GM15510 (cell line): Measurements from ENCODE around the gene ACBD7.

ENCODE experiments used
- POLR2A ChIP-seq: IDR thresholded peaks from 3 replicates; pipeline ENCODE4 v1.6.1; 2011; ENCODE audit warnings: borderline replicate concordance; ENCODE audit not compliant: insufficient read length; ENCODE audit errors: extremely low read depth

ACBD7 gene

DNA sequence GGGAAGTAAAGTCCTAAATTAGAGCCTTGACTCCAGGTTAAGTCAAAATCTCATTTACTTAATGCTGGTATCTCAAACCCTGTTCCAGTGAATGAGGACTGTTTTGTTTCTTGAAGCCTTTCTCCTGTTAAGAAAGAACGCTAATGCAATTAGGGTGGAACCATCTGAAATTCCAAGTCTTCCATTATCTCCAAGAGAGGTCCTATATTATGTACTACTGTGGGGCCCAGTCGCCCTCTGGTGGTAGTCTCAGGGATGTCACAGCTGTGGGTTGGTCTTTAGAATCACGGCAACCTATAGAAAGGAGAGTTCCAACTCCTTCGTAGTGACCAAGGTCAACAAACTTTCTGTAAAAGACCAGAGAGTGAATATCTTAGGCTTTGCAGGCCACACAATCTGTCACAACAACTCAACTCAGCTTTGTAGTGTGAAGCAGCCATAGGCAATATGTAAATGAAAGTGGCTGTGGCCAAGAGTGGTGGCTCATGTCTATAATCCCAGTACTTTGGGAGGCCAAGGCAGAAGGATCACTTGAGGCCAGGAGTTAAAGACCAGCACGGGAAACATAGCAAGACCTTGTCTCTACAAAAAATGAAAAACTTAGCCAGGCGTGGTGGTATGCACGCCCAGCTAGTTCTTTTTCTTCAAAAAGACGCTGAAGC is 17.9 kb upstream of the ACBD7 start:
- no peak for TF ChIP-seq POLR2A

DNA sequence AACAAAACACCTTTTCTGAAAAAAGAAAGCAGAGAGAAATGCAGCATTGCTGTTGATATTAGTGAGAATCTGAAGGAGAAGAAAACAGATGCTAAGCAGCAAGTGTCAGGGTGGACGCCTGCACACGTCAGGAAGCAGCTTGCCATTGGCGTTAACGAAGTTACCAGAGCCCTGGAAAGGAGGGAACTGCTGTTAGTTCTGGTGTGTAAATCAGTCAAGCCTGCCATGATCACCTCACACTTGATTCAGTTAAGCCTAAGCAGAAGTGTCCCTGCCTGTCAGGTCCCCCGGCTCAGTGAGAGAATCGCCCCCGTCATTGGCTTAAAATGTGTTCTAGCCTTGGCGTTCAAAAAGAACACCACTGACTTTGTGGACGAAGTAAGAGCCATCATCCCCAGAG is 14.9 kb upstream of the ACBD7 start:
- TF ChIP-seq POLR2A: no peak

DNA sequence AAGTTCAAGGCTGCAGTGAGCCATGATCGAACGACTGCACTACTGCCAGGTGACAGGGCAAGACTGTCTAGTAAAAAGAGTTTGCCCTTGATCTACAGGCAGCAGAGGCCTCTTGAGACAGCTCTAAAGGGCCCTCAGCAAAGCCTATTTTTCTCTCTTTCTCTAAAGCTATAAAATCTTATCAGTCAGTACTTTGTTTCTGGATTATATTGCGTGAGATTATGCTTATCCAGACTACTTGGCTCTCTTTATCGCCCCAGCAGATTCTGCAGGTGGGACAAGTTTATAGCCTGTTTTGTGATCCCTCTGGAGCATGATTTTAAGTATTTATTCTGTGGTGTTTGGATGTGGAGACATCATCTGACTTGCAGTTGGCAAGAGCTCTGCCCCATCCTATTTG is 11.3 kb upstream of the ACBD7 start:
- TF ChIP-seq POLR2A: no peak

DNA sequence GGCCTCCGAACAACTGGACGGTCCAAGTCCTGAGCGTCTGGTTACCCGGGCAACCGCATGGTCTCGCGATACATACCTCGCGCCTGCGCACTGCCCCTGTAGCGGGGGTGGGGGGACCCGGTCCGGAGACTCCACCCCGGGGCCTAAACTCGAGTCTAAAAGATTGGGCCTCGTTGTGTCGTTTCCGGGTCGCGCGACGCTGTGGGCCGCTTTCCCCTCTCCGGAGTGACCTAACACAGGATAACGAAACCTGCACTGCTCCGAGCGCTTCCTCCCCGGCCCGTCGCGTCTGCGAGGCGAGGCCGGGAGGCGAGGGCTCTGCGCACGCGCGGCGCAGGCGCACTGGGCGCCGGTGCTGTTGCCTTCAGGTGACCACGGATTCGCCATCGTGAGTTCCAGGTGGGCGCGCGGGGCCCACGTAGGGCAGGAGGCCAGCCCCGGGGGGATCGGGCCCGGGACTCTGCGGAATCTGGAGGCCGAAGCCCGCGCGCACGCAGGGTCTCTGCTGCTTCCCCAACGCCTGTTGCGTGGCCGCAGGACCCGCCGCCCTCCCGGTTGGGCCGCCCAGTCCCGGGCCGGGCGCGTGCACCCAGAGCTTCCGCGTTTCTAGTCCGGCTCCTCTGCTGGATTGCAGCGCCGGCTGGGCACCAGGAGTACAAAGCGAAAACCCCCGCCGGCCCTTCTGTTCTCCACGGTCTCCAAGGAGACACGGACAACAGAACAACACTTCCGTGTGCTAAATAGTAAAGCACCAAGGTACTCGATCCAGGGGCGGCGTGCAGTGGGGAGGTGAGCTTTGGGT is 8.6 kb upstream of the ACBD7 start, which contains the start of gene RPP38:
RPP38 (plus strand) TSS at position 345 of the 802 bp plus-strand sequence. CDS start 5,960 bp downstream, outside the sequence.
- peak; percentile 96 for TF ChIP-seq POLR2A

DNA sequence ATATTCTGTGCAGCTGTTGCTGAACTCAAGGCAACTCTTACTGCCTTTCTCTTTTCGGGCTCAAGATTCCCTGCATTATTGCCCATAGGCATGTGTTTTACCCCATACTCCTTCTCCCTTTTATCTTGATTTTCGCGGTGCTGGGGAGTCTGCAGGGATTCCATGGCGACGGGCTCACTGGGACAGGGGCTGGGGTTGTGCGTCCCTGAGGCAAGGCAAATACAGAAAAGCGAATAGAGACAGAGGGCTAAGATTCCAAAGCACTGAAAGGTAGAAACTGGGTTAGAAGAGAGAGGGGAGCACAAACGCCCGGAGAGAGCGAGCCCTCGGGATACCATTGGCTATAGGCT is 8.1 kb upstream of the ACBD7 start:
- TF ChIP-seq POLR2A: no peak

DNA sequence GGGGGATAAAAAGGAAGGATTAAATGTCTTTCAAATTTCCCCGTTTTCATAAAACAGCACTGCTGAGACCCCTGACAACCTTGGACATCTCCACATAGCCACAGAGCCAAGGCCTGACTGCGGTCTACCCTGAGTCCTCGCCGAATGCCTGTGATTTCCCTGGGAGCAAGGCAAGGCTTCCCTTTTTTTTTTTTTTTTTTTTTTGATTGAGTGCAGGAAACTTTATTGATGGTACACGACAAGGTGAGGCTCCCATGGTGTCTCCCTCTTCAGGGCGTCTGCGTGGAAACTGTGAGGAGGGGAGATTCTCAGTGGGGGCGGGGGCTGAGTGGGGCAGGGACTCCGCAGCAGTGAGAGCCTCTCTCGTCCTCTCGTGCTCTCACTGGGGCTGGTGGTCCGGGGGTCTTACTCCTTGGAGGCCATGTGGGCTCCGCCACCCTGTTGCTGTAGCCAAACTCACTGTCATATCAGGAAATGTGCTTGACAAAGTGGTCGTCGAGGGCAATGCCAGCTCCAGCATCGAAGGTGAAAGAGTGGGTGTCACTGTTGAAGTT is 4.4 kb upstream of the ACBD7 start:
- TF ChIP-seq POLR2A: no peak

DNA sequence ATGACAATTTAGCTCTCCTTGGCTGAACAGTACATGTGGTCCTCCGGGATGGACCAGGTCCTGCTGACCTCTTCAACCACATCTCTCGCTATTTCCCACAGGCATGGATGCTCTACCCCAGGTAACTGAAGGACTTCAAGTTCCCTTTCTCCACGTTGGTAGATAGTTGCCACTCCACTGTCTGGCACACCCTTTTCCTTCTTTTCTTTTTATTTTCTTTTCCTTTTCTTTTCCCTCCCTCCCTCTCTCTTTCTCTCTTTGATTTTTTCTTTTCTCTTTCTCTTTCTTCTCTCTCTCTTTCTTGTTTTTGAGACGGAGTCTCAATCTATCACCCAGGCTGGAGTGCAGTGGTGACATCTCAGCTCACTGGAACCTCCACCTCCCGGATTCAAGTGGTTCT is 2.8 kb upstream of the ACBD7 start:
- no peak for TF ChIP-seq POLR2A

DNA sequence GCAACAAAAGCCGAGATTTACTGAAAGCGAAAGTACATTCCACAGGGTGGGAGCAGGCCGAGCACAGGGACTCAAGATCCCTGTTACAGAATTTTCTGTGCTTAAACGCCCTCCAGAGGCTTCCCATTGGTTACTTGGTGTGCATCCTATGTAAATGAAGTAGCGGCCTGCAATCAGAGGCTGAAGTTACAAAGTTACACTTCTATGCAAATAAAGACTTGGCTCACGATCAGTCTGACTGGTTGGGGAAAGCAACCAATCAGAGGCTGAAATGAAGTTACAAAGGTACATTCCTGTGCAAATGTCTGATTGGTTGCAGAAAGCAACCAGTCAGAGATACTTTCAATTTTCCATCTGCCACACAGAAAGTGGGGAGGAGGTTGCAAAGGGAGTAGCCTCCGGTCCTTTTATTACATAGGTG is 4.1 kb downstream of the ACBD7 start:
- no peak for TF ChIP-seq POLR2A

DNA sequence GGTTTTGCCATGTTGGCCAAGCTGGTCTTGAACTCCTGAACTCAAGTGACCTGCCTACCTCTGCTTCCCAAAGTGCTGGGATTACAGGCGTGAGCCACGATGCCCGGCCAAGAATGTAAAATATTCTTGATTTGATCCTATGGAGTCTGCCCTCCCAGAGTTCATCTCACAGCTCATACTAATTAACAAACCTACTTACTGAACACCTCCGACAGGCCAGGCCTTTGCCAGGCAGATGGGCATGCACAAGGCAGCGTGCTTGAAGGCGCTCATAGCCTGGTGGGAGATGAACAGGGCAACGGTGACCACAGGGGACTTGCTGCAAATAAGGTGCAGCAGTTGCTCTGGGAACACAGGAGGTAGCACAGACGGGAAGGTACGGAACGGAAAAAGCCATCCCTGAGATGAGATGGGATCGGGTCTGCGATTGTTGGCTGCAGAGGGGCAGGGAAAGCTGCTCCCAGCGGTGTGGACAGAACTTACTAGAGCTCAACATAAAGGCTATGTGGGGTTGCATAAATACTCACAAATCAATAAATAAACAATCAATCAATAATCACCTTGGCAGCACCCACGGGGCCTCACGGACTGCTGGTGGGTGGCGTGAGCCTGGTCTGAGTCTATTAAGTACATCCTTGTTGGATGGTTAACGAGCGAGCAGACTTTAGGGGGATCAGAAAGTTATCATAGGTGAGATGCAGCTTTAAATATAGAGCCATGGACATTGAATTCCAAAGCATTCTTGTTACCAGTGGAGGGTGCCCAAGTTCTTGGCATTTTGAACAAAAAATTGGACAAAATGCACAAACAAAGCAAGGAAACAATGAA is 4.7 kb downstream of the ACBD7 start:
- no peak for TF ChIP-seq POLR2A

DNA sequence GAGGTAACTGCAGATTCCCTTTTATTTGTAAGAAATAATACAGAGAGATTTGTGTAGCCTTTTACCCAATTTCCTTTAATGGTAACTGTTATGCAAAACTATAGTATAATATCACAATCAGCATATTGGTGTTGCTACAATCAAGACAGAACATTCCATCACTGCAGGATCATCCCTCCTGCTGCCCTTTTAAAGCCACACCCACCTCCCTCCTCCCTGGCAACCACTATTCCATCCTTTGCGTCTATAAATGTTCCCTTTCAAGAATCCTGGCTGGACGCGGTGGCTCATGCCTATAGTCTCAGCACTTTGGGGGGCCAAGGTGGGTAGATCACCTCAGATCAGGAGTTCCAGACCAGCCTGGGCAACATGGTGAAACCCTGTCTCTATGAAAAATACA is 13.2 kb downstream of the ACBD7 start:
- no peak for TF ChIP-seq POLR2A

DNA sequence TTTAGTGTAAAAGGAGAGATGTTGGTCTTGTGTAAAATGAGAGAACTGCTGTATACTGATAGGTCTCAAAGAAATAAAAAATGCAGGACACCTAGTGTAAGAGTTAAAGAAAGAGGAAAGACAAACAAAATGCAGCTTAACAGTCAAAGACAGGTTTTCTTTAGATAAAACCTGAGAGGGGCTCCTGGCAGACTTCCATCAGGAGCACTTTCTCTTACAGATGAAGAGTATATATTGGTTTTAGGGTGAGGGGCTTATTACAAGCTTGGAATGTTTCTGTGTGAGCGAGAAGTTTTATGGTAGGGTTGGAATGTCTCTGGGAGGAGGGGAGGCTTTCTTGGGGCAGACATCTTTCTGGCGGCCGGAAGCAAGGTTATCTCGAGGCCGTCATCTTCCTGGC is 16.2 kb downstream of the ACBD7 start:
- no peak for TF ChIP-seq POLR2A

DNA sequence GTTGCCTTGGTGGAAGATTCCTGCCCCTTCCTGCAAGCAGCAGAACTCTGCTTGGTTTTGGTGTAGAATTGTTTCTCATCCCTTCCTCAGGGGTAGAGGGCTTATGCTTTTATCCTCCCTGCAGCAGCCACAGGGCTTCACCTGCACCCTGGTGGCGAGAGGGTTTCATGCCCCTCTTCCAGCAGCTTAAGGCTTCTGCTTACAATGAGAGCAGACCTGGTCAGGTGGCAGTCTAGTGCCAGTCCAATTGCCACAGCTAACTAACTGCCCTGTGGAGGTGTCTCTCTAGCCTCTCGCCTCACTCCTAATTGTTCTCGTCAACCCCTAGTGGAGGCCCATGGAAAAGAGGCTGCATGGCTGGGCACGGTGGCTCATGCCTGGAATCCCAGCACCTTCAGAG is 19.3 kb downstream of the ACBD7 start:
- TF ChIP-seq POLR2A: no peak

DNA sequence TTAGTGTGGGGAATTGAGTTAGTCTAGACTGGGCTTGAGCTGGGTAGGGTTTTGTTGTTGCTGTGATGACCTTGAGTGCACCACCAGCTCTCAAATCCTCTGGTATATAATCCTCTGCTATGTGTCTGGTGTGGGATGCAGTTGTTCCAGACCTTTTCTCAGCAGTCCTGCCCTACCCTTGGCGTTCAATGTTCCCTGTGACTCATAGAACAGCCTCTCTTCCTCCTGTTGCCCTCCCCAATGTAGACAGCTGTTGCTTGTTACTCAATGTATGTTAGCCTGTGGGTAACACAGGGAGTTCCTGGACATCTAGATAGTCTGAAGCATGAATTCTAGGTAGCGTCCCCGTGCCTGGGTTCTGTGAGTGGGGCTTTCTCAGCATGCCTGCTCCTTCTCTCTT is 19.8 kb downstream of the ACBD7 start:
- no peak for TF ChIP-seq POLR2A

DNA sequence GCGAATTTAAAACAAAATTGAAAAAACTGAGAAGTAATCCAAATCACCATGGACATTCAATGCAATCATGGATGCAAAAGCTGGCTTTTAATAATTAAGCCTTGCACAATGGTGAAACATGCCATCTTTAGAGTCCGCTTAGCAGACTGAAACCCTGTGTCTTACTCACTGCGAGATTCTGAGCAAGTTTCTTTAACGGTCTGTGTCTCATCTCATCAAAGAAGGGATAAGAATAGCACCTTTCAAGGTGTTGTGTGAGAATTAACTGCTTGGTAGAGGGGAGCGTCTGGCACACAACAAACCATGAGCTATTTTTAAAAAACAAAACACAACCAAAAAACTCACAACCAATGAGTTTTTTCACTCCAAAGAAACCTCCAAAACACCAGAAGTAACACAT is 21.4 kb downstream of the ACBD7 start:
- no peak for TF ChIP-seq POLR2A

DNA sequence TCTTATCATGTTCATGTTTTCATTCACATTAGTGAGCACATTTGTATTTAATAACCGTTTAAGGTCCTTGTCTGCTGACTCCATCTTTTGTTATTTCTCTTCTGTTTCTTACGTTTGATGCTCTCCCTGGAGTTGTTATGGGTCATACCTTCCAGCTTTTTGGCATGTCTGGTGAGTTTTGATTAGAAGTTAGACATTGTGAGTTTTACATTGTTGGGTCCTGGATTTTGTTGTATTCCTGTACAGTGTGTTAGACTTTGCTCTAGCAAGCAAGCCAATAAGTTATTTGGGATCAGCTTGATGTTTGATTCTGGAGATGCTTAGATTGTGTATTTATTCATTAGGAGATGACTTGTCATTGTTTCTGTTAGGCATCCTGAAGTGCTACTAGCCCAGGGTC is 27.9 kb downstream of the ACBD7 start:
- TF ChIP-seq POLR2A: no peak

DNA sequence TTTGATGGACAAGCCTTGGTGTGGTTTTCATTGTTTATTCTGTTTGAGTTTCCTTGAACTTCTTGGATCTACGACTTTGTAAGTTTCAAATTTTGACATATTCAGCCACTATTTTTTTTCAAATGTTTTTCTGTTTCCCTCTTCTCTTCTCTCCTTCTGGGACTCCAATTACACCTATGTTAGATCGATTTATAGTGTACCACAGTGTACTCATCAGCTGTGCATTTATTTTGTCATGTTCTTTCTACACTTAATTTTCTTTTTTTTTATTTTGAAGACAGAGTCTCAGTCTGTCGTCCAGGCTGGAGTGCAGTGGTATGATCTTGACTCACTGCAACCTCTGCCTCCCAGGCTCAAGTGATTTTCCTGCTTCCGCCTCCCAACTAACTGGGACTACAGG is 28.7 kb downstream of the ACBD7 start:
- no peak for TF ChIP-seq POLR2A

DNA sequence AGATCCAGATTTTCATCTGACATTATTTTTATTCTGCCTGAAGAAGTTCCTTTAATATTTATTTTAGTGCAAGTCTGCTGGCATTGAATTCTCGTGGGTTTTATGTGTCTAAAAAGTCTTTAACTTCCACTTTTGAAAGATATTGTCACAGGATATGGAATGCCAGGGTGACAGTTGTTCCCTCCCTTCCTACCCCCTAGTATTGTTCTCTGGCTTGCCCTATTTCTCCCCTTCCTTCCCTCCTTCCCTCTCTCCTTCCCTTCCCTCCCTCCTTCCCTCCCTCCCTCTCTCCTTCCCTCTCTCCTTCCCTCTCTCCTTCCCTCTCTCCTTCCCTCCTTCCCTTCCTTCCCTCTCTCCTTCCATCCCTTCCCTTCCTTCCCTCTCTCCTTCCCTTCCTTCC is 29.9 kb downstream of the ACBD7 start:
- TF ChIP-seq POLR2A: no peak
